NCI-H2227 treated with DMSO at 0.1 percent for 48 hours (cell line): ENCODE results near the gene PIGT.
"Not testable (repeated sequence)": the region's sequence is repeated elsewhere in the genome, so short reads cannot be mapped to it uniquely, and the experiment has no call there.

Source experiments
- DNase-seq: peaks from one replicate; lab custom pipeline; 2025; lab: John Stamatoyannopoulos, UW

Gene PIGT

DNA sequence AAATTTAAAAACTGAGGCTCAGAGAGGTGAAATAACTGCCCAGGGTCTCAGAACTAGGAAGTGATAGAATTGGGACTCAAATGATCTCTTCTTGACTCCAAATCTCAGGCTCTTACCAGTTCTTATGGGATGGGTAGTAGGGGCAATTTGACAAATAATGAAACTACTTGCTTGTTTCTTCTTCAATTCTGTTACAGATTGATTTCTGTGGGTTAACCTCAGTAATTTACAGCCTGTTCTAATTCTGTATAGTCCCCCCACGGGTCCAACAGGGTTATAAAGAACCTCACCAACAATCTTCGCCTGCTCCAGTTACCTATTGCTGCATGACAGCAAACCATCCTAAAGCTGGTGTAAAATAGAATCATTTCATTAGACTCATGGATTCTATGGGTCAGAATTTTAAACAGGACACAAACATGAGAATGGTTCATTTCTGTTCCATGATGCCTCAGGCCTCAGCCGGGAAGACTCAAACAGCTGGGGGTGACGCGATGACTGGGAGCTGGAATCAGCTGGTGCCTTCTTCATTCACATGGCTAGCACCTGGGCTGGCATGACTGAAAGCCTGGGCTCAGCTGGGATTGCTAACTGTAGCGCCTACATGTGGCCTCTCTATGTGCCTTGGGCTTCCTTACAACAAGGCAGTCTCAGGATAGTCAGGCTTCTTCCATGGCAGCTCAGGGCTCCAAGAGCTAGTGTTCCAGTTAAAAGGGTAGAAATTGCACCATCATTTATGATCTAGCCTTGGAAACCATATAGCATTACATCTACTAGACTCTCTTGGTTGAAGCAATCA is 47.0 kb downstream of the PIGT start:
- no peak for DNase-seq

- no peak for DNase-seq
Observed at GRCh38 chr20:45463709-45464108, 47.8 kb downstream of the PIGT start.

DNA sequence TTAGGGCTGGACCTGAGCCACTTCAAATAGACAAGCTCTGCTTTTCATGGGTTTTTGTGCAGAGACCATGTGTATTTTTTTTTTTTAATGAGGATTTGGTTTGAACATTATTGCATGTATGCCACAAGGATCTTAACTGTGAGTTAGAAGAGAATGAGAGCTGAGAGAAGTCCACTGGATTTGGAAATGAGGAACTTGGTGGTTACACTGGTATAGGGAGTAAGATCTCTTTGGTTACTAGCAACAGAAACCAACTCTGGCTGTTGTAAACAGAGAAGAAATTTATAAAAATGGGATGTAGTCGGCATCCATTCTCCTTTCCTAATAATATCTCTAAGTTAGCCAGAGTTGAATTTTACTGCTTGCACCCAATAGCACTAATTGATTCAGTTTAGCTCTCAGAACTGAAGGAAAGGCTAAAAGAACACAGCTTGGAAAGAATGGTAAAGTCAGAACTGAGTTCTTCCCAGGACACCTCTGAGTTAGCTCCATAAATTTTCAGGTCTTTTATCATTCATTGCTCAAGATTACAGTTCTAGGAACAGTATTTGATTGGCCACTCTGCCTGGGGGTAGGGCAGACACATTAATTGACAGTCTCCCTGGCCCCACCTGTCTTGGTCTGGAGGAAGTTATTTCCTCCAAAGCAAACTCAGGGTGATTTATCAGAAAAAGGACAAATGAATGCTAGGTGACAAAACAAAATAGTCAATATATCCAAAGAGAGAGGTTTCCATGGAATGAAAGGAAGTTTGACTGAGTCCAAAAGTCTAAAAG is 49.7 kb downstream of the PIGT start:
- DNase-seq: no peak

DNA sequence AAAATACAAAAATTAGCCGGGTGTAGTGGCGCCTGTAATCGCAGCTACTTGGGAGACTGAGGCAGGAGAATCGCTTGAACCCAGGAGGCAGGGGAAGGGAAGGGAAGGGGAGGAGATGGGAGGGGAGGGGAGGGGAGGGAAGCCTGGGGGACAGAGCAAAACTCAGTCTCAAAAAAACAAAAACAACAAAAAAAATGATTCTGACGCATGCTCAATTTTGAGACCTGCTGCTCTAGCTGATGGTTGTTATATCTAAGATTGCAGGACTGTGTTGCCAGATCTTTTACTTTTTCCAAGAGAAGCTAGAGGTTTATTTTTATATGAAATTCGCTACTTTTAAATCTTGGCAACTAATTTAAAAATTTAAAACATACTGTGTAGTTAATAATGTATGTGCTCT is 51.2 kb downstream of the PIGT start:
- no peak for DNase-seq

DNA sequence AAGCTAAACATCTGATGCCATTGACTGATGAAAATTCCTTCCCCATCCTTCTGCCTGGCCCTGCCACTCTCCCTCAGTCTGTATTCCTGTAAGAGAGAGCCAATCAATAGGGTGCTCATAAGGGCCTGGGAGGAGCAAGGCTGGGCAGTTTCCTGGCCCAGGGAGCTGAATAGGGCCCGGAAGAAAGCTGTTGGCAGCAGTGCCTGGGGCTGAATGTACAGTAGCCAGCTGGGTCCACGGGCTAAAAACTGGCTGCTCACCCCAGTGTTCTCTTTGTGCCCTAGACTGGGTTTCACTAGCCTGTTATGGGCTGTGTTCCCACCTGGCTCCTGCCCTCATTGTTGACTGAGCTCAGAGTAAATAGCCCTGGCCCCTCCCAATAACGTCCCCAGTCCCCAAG is 51.9 kb downstream of the PIGT start:
- DNase-seq: no peak

- no peak for DNase-seq
Observed at GRCh38 chr20:45469336-45470261, 53.7 kb downstream of the PIGT start, which contains the start of gene WFDC2. Gene WFDC2 (plus strand): TSS chr20:45469753. CDS start chr20:45469782, 29 bp downstream.

DNA sequence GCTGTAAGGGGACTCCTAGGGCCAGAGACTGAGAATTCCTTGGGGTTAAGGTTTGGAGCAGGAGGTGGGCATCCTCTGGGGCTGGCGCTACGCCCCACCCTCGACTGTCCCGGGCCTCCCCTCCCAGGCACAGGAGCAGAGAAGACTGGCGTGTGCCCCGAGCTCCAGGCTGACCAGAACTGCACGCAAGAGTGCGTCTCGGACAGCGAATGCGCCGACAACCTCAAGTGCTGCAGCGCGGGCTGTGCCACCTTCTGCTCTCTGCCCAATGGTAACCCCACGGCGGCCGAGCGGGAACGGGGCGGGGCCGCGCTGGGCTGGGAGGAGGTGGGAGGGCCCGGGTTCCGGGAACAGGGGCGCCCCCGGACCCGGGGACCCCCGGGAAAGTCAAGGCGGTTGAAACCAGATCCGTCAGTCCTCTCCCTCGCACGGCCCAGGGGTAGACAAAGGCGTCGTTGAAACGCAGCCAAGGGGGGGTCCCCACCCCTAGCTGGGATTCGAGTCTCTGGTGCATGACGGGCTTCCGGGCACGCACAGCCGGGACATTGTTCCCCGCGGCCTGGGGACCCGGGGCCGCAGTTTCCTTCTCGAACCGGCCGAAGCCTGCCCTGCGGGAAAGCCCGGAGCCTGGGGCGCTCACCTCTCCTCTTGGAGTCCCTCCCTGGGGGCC is 54.5 kb downstream of the PIGT start:
- no peak for DNase-seq

GRCh38 chr20:45470937-45471336 is 55.0 kb downstream of the PIGT start:
- peak; percentile 18 for DNase-seq

GRCh38 chr20:45472286-45472685 is 56.3 kb downstream of the PIGT start:
- not testable (repeated sequence) for DNase-seq
